ENCODE results near the gene DNAH6.

DNAH6 gene

DNA sequence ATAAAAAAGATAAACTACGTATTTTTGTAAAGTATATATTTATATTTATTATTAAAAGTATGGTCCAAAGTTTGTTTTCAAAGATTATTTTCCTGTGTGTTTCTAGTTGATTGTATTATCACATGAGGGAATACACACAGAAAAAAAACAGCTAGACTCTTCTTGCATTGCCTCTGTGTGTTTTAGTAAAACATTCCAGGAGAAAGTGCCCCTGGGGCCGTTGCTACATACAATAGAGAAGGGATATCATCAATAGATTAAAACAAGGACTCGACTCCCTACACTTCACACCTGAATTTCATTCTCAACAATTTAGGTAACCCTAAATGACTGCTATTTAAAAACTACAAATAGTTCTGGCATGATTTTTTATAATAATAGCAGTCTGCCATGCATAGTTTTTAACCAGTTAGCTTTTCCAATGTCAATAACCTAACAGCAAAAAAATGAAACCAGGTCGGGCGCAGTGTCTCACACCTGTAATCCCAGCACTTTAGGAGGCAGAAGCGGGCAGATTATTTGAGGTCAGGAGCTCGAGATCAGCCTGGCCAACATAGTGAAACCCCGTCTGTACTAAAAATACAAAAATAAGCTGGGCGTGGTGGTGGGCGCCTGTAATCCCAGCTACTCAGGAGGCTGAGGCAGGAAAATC is 171.3 kb downstream of the DNAH6 start:
- no peak for DNase-seq (ENCODE audit: low read depth in 1 of 2, low spot score in 1 of 2)

DNA sequence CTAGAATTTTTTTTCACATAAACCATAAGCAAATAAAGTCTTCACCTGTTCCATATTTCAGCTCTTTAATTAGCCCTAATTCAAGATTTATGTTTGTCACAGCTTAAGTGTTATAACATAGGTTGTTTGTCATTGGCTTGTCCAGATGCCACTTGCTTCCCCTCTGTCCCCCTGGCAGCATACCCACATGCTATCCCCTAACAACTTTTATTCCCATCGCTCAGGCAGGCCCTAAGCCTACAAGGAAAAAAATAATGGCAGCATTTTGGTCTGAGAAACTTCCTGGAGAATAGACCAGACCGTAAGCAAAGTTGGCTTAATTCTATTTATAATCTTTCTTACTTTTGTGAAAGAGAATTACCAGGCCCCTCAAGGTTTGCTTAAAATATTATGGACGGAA is 173.9 kb downstream of the DNAH6 start:
- DNase-seq (ENCODE audit: low read depth in 1 of 2, low spot score in 1 of 2), result no peak

DNA sequence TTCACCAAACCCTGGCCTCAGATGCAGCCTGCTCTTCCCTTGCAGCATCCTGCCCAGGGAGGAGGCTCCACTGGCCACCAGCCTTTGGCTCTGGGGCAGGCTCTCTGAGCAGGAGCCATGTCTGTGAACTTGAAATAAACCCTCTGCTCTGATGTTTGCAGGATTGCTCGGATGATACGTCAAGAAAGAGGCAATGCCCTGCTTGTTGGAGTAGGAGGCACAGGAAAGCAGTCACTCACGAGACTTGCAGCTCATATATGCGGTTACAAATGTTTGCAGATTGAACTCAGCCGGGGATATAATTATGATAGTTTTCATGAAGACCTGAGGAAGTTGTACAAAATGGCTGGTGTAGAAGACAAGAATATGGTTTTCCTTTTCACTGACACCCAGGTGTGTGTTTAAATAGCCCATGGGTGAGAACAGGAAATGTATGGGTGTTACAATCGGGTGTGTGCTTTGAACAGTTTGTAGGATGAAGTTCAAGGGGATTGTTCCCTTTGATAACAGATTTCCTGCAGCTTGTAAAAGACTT is 177.9 kb downstream of the DNAH6 start:
- peak in 1 of 2 donors; percentile 11 for DNase-seq (ENCODE audit: low read depth in 1 of 2, low spot score in 1 of 2)

DNA sequence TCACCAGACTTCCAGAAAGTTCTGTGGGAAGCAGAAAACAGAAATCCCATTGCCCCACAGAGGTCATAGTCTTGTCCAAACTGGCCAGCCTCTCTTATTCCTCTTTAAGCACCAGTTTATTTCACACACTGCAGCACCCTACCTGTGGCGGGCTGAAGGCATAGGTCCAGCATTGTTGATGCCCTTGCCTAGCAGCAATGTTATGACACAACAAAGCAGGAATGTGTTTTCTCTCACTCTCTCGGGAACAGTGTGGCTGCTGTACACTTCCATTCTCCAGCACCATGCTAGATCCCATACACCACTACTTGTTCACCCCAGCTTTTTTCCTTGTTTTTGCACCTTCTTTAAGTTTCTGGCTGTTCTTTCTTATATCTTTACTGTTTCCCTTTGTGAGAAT is 181.6 kb downstream of the DNAH6 start:
- DNase-seq (ENCODE audit: low read depth in 1 of 2, low spot score in 1 of 2), result no peak

DNA sequence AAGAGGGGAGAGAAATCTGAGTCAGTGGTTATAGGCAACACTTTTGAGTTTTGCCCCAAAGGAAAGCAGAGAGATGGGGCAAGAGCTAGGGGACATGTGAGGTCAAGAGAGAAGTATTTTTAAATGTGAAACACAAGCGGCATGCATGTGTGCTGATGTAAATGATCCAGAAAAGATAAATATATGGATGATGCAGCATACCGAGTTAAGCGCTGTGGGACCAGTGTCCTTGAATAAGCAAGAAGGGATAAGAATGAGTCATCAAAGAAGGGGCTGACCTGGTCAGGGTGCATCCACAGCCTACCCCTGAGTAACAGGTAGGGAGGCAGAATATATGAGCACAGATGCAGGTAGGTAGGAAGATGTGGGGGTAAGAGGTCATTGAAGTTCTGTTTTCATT is 183.7 kb downstream of the DNAH6 start:
- DNase-seq (ENCODE audit: low read depth in 1 of 2, low spot score in 1 of 2), result no peak

DNA sequence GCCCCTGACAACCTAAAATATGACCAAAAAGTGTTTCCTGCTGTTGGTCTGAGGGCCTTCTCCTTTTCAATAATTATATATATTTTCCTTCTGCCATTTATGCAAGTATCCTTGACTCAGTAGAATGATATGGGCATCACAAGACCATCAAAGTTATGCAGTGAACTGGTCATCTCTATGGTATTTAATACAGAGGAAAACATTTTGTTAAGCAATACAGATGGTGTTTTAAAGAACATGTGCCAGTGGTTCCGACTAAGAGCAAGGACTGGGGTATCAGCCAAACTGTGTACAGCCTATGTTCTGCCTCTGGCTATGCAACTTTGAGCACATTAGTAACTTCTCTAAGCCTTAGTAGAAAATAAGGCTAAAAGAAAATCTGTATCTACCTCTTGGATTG is 185.6 kb downstream of the DNAH6 start:
- no peak for DNase-seq (ENCODE audit: low read depth in 1 of 2, low spot score in 1 of 2)

DNA sequence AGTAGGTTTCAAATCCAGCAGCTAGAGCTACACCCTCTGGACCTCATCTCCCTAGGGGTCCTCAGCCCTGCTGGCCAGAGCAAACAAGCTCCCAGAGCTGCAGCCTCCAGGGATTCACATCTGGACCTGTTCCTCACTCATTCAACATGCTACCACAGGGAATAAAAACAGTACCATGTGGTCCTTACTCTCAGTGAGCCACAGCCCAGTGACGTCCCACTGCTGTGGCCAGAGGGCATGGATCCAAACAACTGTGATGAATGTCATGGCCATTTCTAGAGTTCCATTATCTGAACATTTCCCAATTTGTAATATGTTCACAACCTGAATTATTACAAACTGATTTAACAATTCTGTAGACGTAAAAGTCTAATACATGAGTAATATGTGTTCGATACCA is 186.6 kb downstream of the DNAH6 start:
- DNase-seq (ENCODE audit: low read depth in 1 of 2, low spot score in 1 of 2), result no peak

DNA sequence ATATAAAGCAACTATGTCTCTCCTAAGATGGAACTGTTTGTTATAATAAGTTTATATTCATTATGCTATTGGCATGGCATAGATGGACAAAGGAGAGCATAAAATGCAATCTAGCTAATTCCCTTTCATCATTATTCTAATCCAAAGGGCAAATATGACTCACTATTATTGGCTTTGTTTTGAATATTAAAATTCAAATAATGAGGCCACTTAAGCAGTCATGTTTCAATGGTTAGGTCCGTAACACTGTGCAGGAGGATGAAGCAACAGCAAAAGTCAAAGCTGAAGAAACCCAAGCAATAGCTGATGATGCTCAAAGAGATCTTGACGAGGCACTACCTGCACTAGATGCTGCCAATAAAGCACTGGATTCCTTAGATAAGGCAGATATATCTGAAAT is 187.5 kb downstream of the DNAH6 start:
- DNase-seq (ENCODE audit: low read depth in 1 of 2, low spot score in 1 of 2), result no peak

DNA sequence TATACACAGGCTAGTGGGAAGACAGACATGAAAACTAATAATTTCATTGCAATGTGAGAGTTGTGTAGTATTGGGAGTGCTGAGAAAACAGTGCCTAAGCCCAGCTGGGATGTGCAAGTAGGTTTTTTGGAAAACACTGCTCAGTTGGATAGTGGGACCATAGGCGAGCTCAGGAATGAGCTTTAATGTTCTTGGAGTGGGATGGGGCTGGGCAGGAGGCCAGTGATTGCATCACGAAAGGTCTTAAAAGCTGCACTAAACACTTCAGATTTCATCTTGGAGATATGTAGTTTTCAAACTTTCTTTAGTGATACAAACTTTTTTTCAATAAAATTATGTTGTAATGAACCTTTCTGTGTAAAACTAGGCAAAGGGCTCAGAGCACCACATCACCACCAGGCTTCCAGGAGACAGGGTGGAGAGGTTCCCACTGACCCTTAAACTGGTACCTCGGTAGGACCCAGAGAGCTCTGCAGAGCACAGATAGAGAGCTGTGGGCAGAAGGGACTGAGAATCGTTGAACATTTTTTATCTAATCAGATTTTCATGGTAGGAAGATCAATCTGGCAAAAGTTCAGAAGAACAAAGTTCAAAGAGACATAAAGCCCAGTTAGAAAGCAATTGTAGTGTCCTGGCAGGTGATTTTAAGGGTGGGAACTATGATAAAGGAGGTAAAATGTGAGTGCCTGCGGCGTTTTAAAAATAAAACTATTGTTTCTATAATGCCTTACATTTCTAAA is 188.4 kb downstream of the DNAH6 start:
- DNase-seq (ENCODE audit: low read depth in 1 of 2, low spot score in 1 of 2), result no peak

DNA sequence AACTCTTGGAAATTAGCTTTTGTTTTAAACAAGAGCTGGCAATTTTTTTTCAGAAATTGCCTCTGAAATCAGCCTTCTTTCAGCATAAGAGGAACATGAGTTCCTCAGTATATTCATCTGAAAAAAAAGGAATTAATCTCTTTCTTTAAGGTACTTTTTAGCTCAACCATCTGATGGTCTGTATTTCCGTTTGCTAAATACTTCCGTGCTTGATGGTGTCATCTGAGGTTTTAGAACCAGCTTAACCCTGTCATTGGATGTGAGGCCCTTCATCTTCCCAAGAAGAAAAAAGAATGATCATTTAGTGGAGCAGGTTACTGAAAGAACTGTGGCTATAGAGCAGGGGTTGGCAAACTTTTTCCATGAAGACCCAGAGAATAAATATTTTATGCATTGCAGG is 189.6 kb downstream of the DNAH6 start:
- DNase-seq (ENCODE audit: low read depth in 1 of 2, low spot score in 1 of 2), result no peak

DNA sequence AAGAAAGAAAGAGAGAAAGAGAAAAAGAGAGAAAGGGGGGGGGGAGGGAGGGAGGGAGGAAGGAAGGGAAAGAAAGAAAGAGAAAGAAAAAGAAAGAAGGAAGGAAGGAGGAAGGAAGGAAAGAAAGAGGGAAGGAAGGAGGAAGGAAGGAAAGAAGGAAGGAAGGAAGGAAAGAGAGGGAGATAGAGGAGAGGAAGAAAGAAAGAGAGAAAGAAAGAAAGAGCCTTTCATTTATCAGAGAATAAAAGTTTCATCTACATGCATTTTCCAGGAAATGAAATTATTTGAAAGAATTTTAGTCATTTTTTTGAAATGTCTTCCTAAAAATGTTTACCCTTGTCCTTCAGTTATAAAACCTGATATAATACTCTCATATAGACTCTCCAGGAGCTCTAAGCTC is 192.1 kb downstream of the DNAH6 start:
- DNase-seq (ENCODE audit: low read depth in 1 of 2, low spot score in 1 of 2), result no peak

DNA sequence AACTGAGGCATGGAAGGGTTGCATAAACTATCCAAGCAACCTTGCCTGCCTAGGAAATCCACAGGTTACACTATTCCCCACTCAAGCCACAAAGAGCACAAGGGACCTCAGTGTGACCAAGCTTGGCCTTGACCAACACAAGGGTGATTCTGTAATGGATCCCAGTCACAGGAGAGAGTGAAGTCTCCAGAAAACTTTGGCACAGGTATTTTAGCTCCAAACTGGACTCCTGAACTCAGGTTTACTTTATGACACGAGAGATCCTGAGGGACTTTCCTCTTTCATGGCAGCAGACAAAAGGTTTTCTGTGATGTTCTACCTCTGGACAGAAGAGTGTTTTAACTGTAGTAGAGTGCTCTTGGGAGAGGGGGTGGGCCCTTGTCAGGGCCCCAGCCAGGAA is 195.4 kb downstream of the DNAH6 start:
- no peak for DNase-seq (ENCODE audit: low read depth in 1 of 2, low spot score in 1 of 2)

DNA sequence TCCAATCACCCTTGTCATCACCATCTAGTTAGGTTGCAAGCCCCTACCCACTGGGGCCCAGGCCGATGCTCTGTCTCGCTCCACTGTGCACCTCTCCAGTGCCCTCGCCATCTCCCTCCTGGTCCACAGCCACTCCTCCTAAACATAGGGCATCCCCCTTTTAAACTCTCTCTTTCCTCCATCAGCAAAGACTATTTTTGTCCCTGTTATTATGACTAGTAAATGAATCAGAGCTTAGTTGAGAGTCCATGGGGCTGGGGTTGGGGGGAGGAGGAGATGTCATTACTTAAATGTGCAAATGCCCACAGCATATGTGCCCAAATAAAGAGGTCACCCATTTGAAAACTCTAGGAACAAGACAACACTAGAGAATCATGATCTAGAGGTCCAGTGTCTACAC is 197.1 kb downstream of the DNAH6 start:
- no peak for DNase-seq (ENCODE audit: low read depth in 1 of 2, low spot score in 1 of 2)

DNA sequence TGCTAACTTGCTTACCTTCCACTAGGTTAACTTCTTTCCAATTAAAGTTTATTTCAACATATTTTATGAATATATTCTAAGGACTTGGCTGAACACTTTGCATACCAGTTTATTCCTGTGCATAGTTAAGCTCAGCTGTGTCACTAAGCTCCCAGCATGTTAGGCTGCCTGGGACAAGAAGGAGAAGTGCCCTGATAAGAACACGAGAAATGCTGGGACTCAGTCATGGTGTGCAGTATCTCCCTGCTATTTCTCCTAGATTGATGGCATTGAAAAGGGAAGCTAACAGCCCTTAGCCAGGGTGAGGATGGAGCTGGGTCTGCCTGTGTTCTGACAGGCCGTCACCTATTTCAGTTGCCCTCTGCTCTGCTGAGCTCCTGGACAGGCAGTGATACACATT is 200.3 kb downstream of the DNAH6 start:
- no peak for DNase-seq (ENCODE audit: low read depth in 1 of 2, low spot score in 1 of 2)

DNA sequence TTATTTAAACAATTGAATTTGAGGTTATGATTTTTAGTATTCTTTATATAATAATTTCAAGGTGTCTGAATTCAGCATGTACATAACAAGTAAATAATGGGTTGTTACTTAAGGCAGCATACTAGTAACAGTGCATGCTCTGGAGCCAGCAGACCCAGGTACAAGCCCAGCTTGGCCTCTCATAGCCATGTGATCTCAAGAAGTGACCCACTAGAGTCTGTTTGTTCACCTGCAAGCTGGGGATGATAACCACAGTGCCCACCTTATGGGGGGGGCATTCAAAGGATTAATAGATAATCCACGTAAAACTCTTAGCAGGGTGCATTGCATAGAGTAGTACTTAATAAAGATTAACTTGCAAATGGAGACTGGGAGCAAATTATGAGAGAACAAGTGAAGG is 201.0 kb downstream of the DNAH6 start:
- no peak for DNase-seq (ENCODE audit: low read depth in 1 of 2, low spot score in 1 of 2)

DNA sequence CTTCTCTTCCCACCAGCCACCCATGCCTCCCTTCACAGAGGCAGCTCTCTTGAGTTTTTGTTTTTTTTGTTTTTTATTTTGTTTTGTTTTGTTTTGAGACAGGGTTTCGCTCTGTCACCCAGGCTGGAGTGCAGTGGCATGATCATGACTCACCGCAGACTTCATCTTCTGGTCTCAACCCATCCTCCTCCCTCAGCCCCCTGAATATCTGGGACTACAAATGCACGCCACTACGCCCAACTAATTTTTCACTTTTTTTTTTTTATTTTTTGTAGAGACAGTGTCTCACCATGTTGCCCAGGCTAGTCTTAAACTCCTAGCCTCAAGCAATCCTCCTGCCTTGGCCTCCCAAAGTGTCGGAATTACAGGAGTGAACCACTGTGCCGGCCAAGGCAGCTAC is 203.1 kb downstream of the DNAH6 start:
- DNase-seq (ENCODE audit: low read depth in 1 of 2, low spot score in 1 of 2), result no peak

DNA sequence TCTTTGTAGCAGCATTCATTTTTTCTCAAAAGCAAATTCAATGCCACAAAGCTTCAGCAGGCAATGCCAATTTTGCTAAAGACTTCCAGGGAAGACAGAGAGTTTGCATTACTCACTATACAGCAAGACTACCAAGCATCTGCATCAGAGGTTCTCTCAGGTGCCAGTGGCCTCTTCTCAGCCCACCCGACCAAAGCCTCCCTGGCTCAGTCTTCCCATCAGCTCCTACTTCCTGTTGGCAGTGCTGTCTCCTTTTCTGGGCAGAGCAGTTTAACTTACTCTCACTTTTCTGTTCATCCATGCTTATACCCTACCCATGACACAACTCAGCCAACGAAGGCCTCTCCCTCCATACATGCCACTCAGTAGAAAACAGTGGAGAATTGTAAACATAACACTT is 207.5 kb downstream of the DNAH6 start:
- no peak for DNase-seq (ENCODE audit: low read depth in 1 of 2, low spot score in 1 of 2)

DNA sequence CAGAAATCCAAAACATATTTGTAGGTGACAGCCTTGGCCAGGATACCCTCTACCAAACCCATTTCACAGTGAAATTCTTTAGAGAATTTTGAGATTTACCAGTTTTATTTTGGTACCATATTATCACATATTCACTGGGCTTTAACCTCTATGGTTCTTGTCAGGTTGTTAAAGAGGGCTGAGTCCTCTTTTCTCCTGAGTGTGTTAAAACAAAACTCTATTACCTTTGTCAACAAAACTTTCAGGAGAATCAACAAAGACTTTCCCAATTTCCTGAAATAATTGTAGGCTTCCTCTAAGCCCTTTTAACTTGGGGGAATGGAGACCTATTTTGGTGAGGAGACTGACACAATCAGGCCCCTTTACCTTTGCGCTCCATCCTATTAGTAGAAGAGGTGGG is 209.4 kb downstream of the DNAH6 start:
- DNase-seq (ENCODE audit: low read depth in 1 of 2, low spot score in 1 of 2), result no peak

DNA sequence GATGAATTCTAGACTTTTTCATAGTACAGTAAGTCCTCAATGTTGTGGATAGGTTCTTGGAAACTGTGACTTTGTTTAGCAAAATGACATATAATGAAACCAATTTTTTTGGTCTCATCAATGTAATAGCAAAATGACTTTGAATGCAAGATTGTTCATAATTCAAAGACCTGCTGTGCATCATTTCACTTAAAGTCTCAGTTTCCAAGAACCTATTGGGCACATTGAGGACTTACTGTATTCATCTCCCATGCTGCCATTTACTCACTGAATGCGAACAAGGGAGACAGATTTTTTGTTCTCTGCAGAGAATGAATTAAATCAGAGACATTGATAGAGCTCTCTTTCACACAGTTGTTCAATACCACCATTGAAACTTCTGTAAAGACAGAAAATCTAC is 211.0 kb downstream of the DNAH6 start:
- DNase-seq (ENCODE audit: low read depth in 1 of 2, low spot score in 1 of 2), result no peak

DNA sequence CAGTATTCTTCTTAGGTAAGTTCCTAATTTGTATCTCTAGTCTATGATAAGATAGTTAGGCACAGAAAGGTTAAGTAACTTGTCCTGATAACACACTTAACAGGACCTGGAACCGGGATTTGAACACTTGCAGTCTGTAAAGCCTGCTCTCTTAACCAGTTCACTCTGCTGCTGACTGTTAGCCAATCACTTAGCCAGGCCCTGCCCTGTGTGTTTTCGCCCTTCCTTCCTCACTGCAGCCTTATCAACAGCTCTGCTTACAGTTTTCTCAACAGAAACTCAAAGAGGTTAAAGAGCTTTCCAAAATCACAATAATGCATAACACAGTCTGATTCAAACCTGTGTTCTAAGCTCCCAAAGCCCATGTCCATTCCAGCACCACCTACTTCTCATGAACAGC is 212.9 kb downstream of the DNAH6 start:
- DNase-seq (ENCODE audit: low read depth in 1 of 2, low spot score in 1 of 2), result no peak

DNA sequence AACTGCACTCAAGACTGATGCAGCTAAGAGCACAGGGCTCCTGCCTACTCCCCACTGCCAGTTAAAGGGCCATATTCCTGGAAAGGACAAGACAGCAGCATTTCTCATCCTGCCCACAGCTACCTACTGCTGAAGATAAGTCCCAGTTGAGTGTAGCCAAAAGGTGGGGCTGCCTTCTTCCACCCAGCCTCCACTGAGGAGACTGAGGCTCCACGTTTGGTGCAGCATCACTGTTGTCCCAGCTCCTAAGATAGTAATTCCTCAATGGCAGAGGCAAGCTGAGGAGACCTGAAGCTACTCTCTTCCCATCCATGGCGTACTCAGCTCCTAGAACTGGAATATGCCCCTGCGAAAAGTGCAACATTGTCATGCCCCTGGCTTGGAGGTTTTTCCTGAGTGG is 214.9 kb downstream of the DNAH6 start:
- DNase-seq (ENCODE audit: low read depth in 1 of 2, low spot score in 1 of 2), result no peak

DNA sequence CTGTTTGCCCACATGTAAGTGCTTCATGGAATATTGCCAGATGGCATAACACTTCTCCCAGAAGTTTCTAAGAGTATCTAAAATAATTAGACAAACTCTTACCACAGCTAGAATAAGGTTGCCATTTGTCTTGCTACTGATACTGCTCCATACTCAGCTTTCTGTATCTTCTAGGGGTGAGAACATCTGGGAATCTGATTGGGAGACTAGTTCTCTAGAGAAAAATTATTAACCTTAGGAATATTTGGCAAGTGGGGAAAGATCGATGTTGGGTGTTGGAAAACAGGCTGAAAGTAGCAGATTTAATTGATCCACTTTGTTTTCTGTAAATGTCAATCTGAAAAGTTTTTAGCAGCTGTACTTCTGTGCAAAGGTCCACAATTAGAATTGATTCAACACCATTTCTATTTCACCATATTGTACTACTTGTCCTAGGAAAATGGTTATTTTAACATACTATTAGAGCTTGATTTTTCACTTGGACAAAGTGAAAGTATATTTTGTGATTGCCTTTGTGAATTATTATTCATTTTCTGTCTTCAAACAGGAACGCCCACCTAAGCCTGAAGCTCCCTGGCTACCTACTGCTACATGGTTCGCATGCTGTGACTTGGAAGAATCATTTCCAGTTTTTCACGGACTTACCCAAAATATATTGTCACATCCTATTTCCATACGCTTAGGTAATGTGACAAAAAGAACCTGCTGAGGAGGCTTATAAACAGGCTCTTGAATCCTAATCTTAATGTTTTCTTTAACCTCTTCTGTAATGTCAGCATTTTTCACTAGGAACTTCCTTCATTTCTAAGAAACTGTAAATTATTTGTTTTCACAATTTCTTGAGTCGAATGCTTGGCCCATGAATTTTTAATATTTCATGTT is 216.8 kb downstream of the DNAH6 start:
- DNase-seq (ENCODE audit: low read depth in 1 of 2, low spot score in 1 of 2), result no peak
